Activated CD8-positive, alpha-beta T cell treated with anti-CD3 and anti-CD28 coated beads for 36 hours (primary cell): ENCODE results near the gene TNFRSF19. TPM values are rescaled to one million over a fixed set of nuclear protein-coding genes. Genes with fewer than 3 reads are reported as not detected.
"Not testable (repeated sequence)": the region's sequence is repeated elsewhere in the genome, so short reads cannot be mapped to it uniquely, and the experiment has no call there.

Experiments
- ATAC-seq: fragments of 200-7000 bp; cut with Tn5 transposase; one replicate; pipeline ENCODE4 v1.10.0; 2021; ENCODE audit warnings: mild to moderate bottlenecking, moderate library complexity
- CTCF ChIA-PET: fragments of 350-600 bp; sonication (Branson Sonifier 250); formaldehyde crosslinking; loops from one replicate; lab custom pipeline; 2021; ENCODE audit warnings: antibody characterized with exemption; lab: Charles Lee
- POLR2A ChIA-PET: fragments of 350-600 bp; sonication (Branson Sonifier 250); formaldehyde crosslinking; loops from one replicate; lab custom pipeline; 2021; ENCODE audit warnings: antibody characterized with exemption; lab: Charles Lee
- DNase-seq: peaks from one replicate; pipeline ENCODE4 v3.0.0-alpha.2; 2020
- H3K27ac Mint-ChIP-seq: one replicate; pipeline ENCODE4 v1.8.0; 2021; ENCODE audit warnings: mild to moderate bottlenecking, mixed read lengths
- H3K27me3 Mint-ChIP-seq: one replicate; pipeline ENCODE4 v1.8.0; 2021; ENCODE audit warnings: mixed read lengths
- H3K36me3 Mint-ChIP-seq: one replicate; pipeline ENCODE4 v1.8.0; 2021; ENCODE audit warnings: low read depth, mixed read lengths
- H3K4me1 Mint-ChIP-seq: one replicate; pipeline ENCODE4 v1.8.0; 2021; ENCODE audit warnings: low read depth, mixed read lengths
- H3K4me3 Mint-ChIP-seq: one replicate; pipeline ENCODE4 v1.8.0; 2021; ENCODE audit warnings: mild to moderate bottlenecking, moderate library complexity, mixed read lengths
- H3K9me3 Mint-ChIP-seq: one replicate; pipeline ENCODE4 v1.8.0; 2021; ENCODE audit warnings: mixed read lengths
- intact Hi-C: fragments of 100-400 bp; cut with micrococcal nuclease; formaldehyde crosslinking; loops from one replicate; pipeline ENCODE4 v1.10.0; 2022
- total RNA-seq, 2 experiments: library from RNA; stranded (reverse); gene quantifications; one replicate each; pipeline ENCODE4 v1.2.3, GENCODE V29; 2021
- TF ChIP-seq, protein P1 (sequence below): fragments of 200-600 bp; IDR thresholded peaks from one replicate; pipeline ENCODE4 v1.8.0; 2022; ENCODE audit warnings: antibody characterized with exemption, mild to moderate bottlenecking

TNFRSF19 gene
- total RNA-seq, 2 experiments from 2014 or later = not detected

DNA sequence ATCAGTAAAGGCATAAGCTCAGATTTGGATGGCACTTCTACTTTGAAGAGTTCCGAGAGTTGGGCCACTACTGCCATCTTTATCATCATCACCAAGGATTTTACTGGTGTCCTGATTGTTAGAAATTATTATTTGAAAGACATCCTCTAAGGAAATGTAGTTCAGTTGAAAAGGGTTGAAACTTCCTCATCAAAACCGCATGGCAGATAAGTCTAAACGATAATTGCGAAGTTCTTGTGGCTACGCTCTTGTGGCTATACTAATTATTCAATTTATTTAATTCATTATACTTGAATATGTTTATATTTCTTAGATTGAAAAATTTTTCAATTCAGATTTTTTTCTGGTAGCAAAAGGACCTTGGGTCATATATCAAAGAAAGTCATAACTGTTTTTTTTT is 22.4 kb downstream of the TNFRSF19 start:
- Mint-ChIP-seq H3K4me1 (no peaks in the 10 kb centered on the region), H3K4me3 (no peak overlapping the region), H3K9me3 (no peaks in the 10 kb centered on the region), H3K27me3 (peaks cover 19% of the 10 kb centered on the region), H3K36me3 (no peaks in the 10 kb centered on the region), H3K27ac (no peak overlapping the region)
- ChIA-PET POLR2A (no interaction called here), CTCF (no interaction called here)
- TF ChIP-seq, protein P1, sequence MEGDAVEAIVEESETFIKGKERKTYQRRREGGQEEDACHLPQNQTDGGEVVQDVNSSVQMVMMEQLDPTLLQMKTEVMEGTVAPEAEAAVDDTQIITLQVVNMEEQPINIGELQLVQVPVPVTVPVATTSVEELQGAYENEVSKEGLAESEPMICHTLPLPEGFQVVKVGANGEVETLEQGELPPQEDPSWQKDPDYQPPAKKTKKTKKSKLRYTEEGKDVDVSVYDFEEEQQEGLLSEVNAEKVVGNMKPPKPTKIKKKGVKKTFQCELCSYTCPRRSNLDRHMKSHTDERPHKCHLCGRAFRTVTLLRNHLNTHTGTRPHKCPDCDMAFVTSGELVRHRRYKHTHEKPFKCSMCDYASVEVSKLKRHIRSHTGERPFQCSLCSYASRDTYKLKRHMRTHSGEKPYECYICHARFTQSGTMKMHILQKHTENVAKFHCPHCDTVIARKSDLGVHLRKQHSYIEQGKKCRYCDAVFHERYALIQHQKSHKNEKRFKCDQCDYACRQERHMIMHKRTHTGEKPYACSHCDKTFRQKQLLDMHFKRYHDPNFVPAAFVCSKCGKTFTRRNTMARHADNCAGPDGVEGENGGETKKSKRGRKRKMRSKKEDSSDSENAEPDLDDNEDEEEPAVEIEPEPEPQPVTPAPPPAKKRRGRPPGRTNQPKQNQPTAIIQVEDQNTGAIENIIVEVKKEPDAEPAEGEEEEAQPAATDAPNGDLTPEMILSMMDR = no peak
- DNase-seq (no peak), ATAC-seq (no peak)
- intact Hi-C loops = no loop called here

- TF ChIP-seq, protein P1 = no peak
- CTCF ChIA-PET = no interaction called here
- Mint-ChIP-seq H3K4me1 (no peaks in the 10 kb centered on the region), H3K9me3 (no peaks in the 10 kb centered on the region), H3K36me3 (no peaks in the 10 kb centered on the region), H3K4me3 (no peak overlapping the region), H3K27ac (no peak overlapping the region), H3K27me3 (peaks cover 23% of the 10 kb centered on the region)
- POLR2A ChIA-PET = no interaction called here
- DNase-seq (no peak), ATAC-seq (no peak)
- intact Hi-C loops = no loop called here
These were observed 22.9 kb downstream of the TNFRSF19 start for GRCh38 chr13:23593148-23593547.

DNA sequence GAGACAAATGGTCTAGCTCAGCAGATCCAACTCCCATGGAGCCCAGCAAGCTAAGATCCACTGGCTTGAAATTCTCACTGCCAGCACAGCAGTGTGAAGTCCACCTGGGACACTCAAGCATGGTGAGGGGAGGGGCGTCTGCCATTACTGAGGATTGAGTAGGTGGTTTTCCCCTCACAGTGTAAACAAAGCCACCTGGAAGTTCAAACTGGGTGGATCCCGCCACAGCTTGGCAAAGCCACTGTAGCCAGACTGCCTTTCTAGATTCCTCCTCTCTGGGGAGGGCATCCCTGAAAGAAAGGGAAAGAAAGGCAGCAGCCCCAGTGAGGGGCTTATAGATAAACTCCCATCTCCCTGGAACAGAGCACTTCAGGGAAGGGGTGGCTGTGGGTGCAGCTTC is 24.1 kb downstream of the TNFRSF19 start:
- CTCF ChIA-PET, POLR2A ChIA-PET, intact Hi-C loops, H3K4me1 Mint-ChIP-seq, H3K4me3 Mint-ChIP-seq, H3K36me3 Mint-ChIP-seq, DNase-seq, H3K27ac Mint-ChIP-seq, H3K9me3 Mint-ChIP-seq, ATAC-seq: not testable (repeated sequence)
- peaks cover 26% of the 10 kb centered on the region for H3K27me3 Mint-ChIP-seq

GRCh38 chr13:23598369-23598768 is 28.2 kb downstream of the TNFRSF19 start:
- no peaks in the 10 kb centered on the region for H3K4me1 Mint-ChIP-seq
- ChIA-PET POLR2A (no interaction called here), CTCF (no interaction called here)
- intact Hi-C loops = no loop called here
- DNase-seq = no peak
- TF ChIP-seq, protein P1 = no peak
- no peak for ATAC-seq
- H3K27me3 Mint-ChIP-seq = peaks cover 29% of the 10 kb centered on the region
- H3K9me3 Mint-ChIP-seq = peaks cover 9% of the 10 kb centered on the region
- no peak overlapping the region for H3K4me3 Mint-ChIP-seq
- H3K27ac Mint-ChIP-seq = no peak overlapping the region
- no peaks in the 10 kb centered on the region for H3K36me3 Mint-ChIP-seq

DNA sequence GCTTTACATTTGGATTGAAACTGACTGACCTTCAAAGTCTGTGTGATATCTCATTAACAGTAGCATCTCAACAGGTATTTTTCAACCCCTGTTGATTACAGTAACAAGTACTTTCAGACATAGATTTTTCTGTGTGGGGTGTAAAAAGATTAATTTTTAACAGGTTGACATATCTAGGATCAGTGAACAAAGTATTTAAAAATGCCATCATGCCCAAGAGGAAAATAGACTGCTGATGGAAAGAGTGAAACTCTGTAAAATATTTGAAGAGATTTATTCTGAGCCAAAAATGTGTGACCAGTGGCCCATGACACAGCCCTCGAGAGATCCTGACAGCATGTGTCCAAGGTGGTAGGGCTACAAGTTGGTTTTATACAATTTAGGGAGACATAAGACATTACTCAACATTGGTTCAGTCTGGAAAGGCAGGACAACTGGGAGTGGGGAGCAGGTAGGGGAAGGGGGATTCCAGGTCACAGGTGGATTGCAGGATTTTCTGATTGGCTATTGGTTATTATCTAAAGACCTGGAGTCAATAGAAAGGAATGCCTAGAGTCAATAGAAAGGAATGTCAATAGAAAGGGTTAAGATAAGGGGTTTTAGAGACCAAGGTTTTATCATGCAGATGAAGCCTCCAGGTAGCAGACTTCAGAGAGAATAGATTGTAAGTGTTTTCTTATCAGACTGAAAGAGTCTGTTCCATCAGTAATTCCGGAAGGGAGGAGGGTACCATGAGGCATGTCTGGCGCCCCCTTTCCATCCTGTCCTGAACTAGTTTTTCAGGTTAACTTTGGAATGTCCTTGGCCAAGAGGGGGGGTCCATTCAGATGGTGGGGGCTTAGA is 29.1 kb downstream of the TNFRSF19 start:
- CTCF ChIA-PET = no interaction called here
- POLR2A ChIA-PET = no interaction called here

More for the DNA sequence above, 29.1 kb downstream of the TNFRSF19 start:
- TF ChIP-seq, protein P1 = no peak
- Mint-ChIP-seq H3K27ac (no peak overlapping the region), H3K36me3 (no peaks in the 10 kb centered on the region), H3K4me1 (no peaks in the 10 kb centered on the region), H3K27me3 (peaks cover 28% of the 10 kb centered on the region), H3K4me3 (no peak overlapping the region), H3K9me3 (peaks cover 9% of the 10 kb centered on the region)
- no peak for DNase-seq
- intact Hi-C loops = no loop called here
- ATAC-seq = no peak
